Fibroblast of pulmonary artery (primary cell): ENCODE results near the gene MARS1.

Experiments
- DNase-seq: peaks from one replicate; pipeline ENCODE4 v3.0.0-alpha.2; 2010; ENCODE audit warnings: low read depth
- H3K4me3 ChIP-seq: replicated peaks from 2 replicates; pipeline ENCODE4 v1.5.1; 2011; ENCODE audit warnings: low read depth, mild to moderate bottlenecking, control low read depth, low read length, moderate library complexity
- CTCF ChIP-seq: IDR thresholded peaks from 2 replicates; pipeline ENCODE4 v1.5.1; 2011; ENCODE audit warnings: mild to moderate bottlenecking, control low read depth, low read length, inconsistent platforms; ENCODE audit errors: missing control alignments

The MARS1 gene

GRCh38 chr12:57549909-57550640, 62.2 kb downstream of the MARS1 start, which contains the start of gene KIF5A:
Gene KIF5A, plus strand, starts transcription at chr12:57550044. Its CDS starts 228 bp downstream, at chr12:57550272.
- no peak for TF ChIP-seq CTCF
- no peak for DNase-seq

DNA sequence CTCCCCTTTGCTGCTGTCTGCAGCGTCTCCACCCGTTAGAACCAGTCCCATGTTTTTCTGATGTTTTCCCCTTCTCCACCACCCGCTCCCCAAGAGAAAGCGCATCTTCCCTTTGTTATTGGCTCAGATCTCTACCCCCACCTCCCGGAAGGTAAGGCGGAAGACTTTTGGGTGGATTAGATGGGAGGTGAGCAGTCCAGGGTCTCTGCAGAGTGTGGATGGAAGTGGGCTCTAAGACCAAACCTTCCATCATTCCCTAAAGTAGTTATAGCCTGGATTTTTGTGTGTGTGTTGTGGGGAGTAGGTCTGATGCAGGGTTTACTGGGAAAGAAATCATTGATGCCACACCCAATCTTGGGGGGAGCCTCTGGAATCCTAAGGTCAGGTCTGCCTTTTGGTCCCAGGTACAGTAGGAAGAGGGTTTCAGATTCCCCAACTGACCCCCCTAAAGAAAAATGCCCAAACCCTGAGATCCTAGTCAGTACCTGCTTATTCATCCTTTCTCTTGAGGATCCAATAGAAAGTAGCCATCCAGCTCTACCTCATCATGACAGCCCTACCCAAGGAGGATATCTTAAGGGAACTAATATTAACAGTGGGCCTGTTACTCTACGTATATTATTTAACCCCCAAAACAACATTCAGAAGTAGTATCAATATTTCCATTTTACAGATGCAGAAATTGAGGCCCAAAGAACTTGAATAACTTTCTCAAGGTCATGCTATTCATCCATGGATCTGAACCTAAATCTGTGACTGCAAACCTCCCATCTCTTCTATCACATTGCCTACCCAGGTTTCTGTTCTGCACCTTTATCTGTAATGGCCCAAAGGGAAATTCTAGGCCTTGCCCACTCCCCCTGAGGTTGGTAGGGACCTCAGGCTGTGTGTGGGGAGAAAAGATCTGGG, 63.0 kb downstream of the MARS1 start:
- TF ChIP-seq CTCF: no peak
- no peak overlapping the region for H3K4me3 ChIP-seq
- no peak for DNase-seq

More at GRCh38 chr12:57549909-57550640, 62.2 kb downstream of the MARS1 start, which contains the start of gene KIF5A:
- peak within 1 kb of the TSS; percentile 35 for H3K4me3 ChIP-seq

DNA sequence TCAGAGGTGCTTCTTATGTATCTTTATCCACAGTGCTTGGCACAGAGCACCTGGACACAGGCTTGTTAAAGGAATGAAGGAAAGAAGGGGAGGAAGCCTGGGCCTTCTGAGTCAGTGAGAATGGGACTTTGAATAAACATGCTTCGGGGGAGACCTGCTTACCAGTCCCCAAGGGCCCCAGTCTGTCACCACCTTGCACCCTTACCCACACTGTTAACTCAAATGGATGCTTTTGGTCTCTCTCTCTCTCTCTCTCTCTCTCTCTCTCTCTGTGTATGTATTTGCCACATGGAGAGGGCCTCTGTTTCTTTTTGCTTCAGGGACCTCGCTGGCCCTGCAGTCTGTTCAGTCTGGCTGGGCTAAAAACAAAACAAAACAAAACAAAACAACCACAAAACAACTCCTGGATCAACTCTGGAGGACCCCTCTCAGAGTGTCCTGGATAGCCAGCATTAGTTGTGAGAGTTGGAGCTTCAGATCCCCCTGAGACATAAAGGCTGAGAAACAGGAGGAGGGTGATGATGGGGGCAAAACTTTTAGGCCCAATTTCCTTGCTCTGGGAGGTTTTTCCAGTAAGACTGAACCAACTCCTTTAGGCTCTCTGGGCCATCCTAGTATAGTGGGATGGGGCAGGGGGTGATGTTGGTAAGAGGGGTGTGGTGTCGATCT, 63.9 kb downstream of the MARS1 start:
- DNase-seq: no peak
- no peak overlapping the region for H3K4me3 ChIP-seq
- no peak for TF ChIP-seq CTCF

- TF ChIP-seq CTCF: no peak
- DNase-seq: no peak
- no peak overlapping the region for H3K4me3 ChIP-seq
Measured at GRCh38 chr12:57552306-57552651, 64.4 kb downstream of the MARS1 start.

- no peak for TF ChIP-seq CTCF
- H3K4me3 ChIP-seq: no peak overlapping the region
- no peak for DNase-seq
Measured at GRCh38 chr12:57552835-57553313, 65.0 kb downstream of the MARS1 start.

DNA sequence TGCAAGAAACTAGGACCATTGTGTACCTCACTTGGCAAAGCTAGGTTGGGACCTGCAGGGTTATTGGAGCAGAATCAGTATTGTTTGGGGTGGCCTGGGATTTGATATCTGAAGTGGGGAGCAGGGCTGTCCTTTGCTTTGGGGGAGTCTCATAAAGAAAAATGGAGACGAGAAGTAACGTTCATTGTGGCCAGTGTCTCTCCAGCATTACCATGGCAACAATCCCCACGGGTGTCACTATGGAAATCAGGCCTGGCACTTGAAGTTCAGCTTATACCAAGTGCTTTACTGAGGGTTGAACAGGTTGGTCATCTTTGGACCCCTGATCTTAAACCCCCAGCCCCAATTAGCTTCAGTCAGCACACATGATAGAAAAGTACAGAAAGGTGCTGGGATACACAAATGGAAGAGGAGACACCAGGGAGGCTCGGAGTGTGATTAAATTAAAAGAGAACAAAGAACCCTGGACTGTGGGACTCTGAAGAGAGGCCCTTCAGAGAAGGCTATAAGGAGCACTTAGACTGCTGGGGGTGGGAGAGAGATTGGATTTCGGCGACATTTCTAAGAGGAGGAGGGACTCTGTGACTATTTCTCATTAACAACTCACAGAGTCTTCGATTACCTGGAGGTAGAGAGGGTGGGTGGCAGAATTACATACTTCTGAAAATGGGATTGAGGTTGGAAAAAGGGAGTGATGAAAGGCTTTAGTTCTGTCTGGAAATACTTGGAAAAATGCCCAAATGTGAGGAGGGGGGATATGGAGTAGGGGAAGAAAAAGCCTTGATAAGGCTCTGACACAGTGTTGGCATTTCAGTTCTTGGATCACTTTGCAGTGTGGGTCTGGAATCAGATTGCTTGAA, 65.7 kb downstream of the MARS1 start:
- no peak for DNase-seq
- no peak overlapping the region for H3K4me3 ChIP-seq
- no peak for TF ChIP-seq CTCF
